GM18868 (cell line): ENCODE measurements around the gene ALB.

Experiments
- ATAC-seq: cut with Tn5 transposase; IDR thresholded peaks from one replicate; pipeline ENCODE4 v1.9.1; 2021; ENCODE audit warnings: mild to moderate bottlenecking, moderate library complexity; ENCODE audit not compliant: unreplicated experiment

ALB gene

GRCh38 chr4:73429826-73430587 lies 25.9 kb downstream of the ALB start:
- no peak for ATAC-seq

- ATAC-seq = no peak
These were observed 27.7 kb downstream of the ALB start for GRCh38 chr4:73431813-73432168.

- ATAC-seq = no peak
These were observed 28.3 kb downstream of the ALB start for GRCh38 chr4:73432169-73433000.

GRCh38 chr4:73433140-73433539 lies 29.1 kb downstream of the ALB start:
- no peak for ATAC-seq

GRCh38 chr4:73434311-73434710 lies 30.2 kb downstream of the ALB start:
- ATAC-seq = peak; percentile 89

GRCh38 chr4:73435984-73436383 lies 31.9 kb downstream of the ALB start, which contains the start of gene AFP:
AFP (plus strand) TSS chr4:73436221; CDS start chr4:73436263, 42 bp downstream.
- ATAC-seq = no peak

GRCh38 chr4:73436674-73437557 lies 32.8 kb downstream of the ALB start:
- ATAC-seq = no peak

GRCh38 chr4:73437558-73437956 lies 33.5 kb downstream of the ALB start:
- ATAC-seq = no peak

GRCh38 chr4:73438048-73438447 lies 34.0 kb downstream of the ALB start:
- no peak for ATAC-seq

- no peak for ATAC-seq
These were observed 34.6 kb downstream of the ALB start for GRCh38 chr4:73438582-73439215.

- ATAC-seq = no peak
These were observed 35.4 kb downstream of the ALB start for GRCh38 chr4:73439445-73439844.

- no peak for ATAC-seq
These were observed 35.9 kb downstream of the ALB start for GRCh38 chr4:73439991-73440390.

- ATAC-seq = no peak
These were observed 36.6 kb downstream of the ALB start for GRCh38 chr4:73440653-73441052.

- ATAC-seq = no peak
These were observed 38.2 kb downstream of the ALB start for GRCh38 chr4:73442275-73442674.

- no peak for ATAC-seq
These were observed 39.1 kb downstream of the ALB start for GRCh38 chr4:73443224-73443623.

GRCh38 chr4:73445383-73446335 lies 41.6 kb downstream of the ALB start:
- no peak for ATAC-seq

- ATAC-seq = peak; percentile 100
These were observed 42.4 kb downstream of the ALB start for GRCh38 chr4:73446336-73446938.

GRCh38 chr4:73447671-73448070 lies 43.6 kb downstream of the ALB start:
- ATAC-seq = no peak
